ENCODE results near the gene TKT. TPM values are rescaled to one million over a fixed set of nuclear protein-coding genes. Genes with fewer than 3 reads are reported as not detected.

The TKT gene
- total and polyA plus RNA-seq, 2 experiments from 2014 or later: 584 to 1,411 TPM

DNA sequence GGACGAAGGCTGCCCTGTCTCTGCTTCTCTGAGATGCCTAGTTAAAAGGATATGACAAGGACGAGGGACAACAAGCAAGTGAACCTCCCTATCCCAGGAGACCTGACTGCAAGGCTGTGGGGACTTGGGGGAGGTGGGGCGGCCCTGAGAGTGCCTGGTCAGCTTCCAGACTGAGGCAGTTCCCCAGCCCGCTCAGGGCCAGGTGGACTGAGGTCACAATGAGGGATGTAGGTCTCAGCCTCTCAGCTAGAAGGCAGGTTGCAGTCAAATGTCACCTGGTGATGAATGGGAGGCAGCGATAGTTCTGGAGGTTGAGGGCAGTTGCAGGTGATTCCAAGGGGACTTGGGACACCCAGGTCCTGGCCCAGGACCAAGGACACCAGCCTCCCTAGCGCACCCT is 30.6 kb downstream of the TKT start:
- H4K20me1 ChIP-seq (replicated peaks; ENCODE audit: insufficient read depth): peaks cover 43% of the 10 kb centered on the region
- H3K9me2 ChIP-seq (ENCODE audit: insufficient read depth): no peaks in the 10 kb centered on the region
- peaks cover 40% of the 10 kb centered on the region for H3K27me3 Mint-ChIP-seq (ENCODE audit: insufficient read depth, low read depth, poor library complexity)
- no peaks in the 10 kb centered on the region for H3K79me2 ChIP-seq (replicated peaks; ENCODE audit: insufficient read depth)
- H3K4me1 ChIP-seq (ENCODE audit: insufficient read depth): no peaks in the 10 kb centered on the region
- DNase-seq (ENCODE audit: low spot score): no peak
- H3F3A ChIP-seq (replicated peaks; ENCODE audit: low read depth): peaks cover 89% of the 10 kb centered on the region
- H3K4me3 ChIP-seq: no peak overlapping the region
- no peak overlapping the region for H3K27ac ChIP-seq (ENCODE audit: low read depth)
- peaks cover 87% of the 10 kb centered on the region for H3K36me3 Mint-ChIP-seq (ENCODE audit: low read depth)
- H3K4me3 Mint-ChIP-seq: no peak overlapping the region
- H2AFZ ChIP-seq: no peak overlapping the region
- TF ChIP-seq EZH2phosphoT487 (IDR thresholded peaks at IDR 0.05; ENCODE audit: unreplicated experiment): no peak
- TF ChIP-seq ZNF114 (CRISPR knock-in tag; IDR thresholded peaks at IDR 0.05): no peak
- TF ChIP-seq, protein P1, sequence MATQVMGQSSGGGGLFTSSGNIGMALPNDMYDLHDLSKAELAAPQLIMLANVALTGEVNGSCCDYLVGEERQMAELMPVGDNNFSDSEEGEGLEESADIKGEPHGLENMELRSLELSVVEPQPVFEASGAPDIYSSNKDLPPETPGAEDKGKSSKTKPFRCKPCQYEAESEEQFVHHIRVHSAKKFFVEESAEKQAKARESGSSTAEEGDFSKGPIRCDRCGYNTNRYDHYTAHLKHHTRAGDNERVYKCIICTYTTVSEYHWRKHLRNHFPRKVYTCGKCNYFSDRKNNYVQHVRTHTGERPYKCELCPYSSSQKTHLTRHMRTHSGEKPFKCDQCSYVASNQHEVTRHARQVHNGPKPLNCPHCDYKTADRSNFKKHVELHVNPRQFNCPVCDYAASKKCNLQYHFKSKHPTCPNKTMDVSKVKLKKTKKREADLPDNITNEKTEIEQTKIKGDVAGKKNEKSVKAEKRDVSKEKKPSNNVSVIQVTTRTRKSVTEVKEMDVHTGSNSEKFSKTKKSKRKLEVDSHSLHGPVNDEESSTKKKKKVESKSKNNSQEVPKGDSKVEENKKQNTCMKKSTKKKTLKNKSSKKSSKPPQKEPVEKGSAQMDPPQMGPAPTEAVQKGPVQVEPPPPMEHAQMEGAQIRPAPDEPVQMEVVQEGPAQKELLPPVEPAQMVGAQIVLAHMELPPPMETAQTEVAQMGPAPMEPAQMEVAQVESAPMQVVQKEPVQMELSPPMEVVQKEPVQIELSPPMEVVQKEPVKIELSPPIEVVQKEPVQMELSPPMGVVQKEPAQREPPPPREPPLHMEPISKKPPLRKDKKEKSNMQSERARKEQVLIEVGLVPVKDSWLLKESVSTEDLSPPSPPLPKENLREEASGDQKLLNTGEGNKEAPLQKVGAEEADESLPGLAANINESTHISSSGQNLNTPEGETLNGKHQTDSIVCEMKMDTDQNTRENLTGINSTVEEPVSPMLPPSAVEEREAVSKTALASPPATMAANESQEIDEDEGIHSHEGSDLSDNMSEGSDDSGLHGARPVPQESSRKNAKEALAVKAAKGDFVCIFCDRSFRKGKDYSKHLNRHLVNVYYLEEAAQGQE (IDR thresholded peaks at IDR 0.05; ENCODE audit: unreplicated experiment): no peak
- no peak for TF ChIP-seq ZNF331 (CRISPR knock-in tag; IDR thresholded peaks at IDR 0.05; ENCODE audit: low read depth)
- no peak overlapping the region for H3K27ac Mint-ChIP-seq
- no peak overlapping the region for H3K4me2 ChIP-seq
- peaks cover 10% of the 10 kb centered on the region for H3K4me1 Mint-ChIP-seq
- H3K36me3 ChIP-seq (ENCODE audit: insufficient read depth): peaks cover 46% of the 10 kb centered on the region
- no peaks in the 10 kb centered on the region for H3K27me3 ChIP-seq (ENCODE audit: insufficient read depth)
- H3K9me3 Mint-ChIP-seq: 0 out of 3 replicates have a peak, but pooled peaks cover 3% of the 10 kb centered on the region
- no peak for ATAC-seq

DNA sequence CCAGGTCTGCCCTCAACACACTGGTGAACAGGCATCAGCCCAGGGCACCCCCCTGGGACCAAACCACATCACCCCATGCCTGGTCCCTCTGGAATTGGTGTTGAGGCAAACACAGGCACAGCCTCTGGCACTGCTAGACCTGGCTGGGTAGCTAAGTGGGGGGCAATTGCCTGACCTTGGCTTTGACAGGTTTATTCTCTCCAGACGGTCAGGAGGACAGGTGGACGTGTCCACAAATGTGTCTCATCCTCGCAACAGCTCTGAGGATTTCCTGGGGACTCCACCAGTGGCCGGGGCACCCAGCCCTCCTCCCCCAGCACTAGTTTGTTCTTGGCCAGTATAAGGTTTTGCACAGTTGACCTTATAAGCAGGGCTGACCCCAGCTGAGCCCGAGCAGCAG is 31.3 kb downstream of the TKT start:
- Histone ChIP-seq H3K36me3 (ENCODE audit: insufficient read depth) (peaks cover 43% of the 10 kb centered on the region), H3K9me2 (ENCODE audit: insufficient read depth) (no peaks in the 10 kb centered on the region), H3K4me1 (ENCODE audit: insufficient read depth) (no peaks in the 10 kb centered on the region), H3K27ac (ENCODE audit: low read depth) (peak overlapping the region; percentile 45; the same call in 1 of the 2 replicates), H3K4me2 (no peak overlapping the region), H3K4me3 (no peak overlapping the region), H3K79me2 (replicated peaks; ENCODE audit: insufficient read depth) (no peaks in the 10 kb centered on the region), H2AFZ (no peak overlapping the region), H4K20me1 (replicated peaks; ENCODE audit: insufficient read depth) (peaks cover 43% of the 10 kb centered on the region), H3F3A (replicated peaks; ENCODE audit: low read depth) (peaks cover 83% of the 10 kb centered on the region), H3K27me3 (ENCODE audit: insufficient read depth) (no peaks in the 10 kb centered on the region)
- H3K4me1 Mint-ChIP-seq: peaks cover 10% of the 10 kb centered on the region
- H3K27ac Mint-ChIP-seq: no peak overlapping the region
- H3K36me3 Mint-ChIP-seq (ENCODE audit: low read depth): peaks cover 81% of the 10 kb centered on the region
- no peak for DNase-seq (ENCODE audit: low spot score)
- H3K9me3 Mint-ChIP-seq: 0 out of 3 replicates have a peak, but pooled peaks cover 3% of the 10 kb centered on the region
- peaks cover 44% of the 10 kb centered on the region for H3K27me3 Mint-ChIP-seq (ENCODE audit: insufficient read depth, low read depth, poor library complexity)
- ATAC-seq: no peak
- no peak overlapping the region for H3K4me3 Mint-ChIP-seq
- TF ChIP-seq, protein P2, sequence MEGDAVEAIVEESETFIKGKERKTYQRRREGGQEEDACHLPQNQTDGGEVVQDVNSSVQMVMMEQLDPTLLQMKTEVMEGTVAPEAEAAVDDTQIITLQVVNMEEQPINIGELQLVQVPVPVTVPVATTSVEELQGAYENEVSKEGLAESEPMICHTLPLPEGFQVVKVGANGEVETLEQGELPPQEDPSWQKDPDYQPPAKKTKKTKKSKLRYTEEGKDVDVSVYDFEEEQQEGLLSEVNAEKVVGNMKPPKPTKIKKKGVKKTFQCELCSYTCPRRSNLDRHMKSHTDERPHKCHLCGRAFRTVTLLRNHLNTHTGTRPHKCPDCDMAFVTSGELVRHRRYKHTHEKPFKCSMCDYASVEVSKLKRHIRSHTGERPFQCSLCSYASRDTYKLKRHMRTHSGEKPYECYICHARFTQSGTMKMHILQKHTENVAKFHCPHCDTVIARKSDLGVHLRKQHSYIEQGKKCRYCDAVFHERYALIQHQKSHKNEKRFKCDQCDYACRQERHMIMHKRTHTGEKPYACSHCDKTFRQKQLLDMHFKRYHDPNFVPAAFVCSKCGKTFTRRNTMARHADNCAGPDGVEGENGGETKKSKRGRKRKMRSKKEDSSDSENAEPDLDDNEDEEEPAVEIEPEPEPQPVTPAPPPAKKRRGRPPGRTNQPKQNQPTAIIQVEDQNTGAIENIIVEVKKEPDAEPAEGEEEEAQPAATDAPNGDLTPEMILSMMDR (conservative IDR thresholded peaks at IDR 0.05; ENCODE audit: low read depth in 2 of 2): no peak
- TF ChIP-seq EZH2 (IDR thresholded peaks at IDR 0.05; ENCODE audit: low read depth, unreplicated experiment) (no peak), NANOG (IDR thresholded peaks at IDR 0.05; ENCODE audit: borderline replicate concordance) (no peak), JUNB (IDR thresholded peaks at IDR 0.05; ENCODE audit: unreplicated experiment) (no peak)
- TF ChIP-seq, protein P3, sequence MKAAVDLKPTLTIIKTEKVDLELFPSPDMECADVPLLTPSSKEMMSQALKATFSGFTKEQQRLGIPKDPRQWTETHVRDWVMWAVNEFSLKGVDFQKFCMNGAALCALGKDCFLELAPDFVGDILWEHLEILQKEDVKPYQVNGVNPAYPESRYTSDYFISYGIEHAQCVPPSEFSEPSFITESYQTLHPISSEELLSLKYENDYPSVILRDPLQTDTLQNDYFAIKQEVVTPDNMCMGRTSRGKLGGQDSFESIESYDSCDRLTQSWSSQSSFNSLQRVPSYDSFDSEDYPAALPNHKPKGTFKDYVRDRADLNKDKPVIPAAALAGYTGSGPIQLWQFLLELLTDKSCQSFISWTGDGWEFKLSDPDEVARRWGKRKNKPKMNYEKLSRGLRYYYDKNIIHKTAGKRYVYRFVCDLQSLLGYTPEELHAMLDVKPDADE (IDR thresholded peaks at IDR 0.05): no peak
- TF ChIP-seq, protein P4, sequence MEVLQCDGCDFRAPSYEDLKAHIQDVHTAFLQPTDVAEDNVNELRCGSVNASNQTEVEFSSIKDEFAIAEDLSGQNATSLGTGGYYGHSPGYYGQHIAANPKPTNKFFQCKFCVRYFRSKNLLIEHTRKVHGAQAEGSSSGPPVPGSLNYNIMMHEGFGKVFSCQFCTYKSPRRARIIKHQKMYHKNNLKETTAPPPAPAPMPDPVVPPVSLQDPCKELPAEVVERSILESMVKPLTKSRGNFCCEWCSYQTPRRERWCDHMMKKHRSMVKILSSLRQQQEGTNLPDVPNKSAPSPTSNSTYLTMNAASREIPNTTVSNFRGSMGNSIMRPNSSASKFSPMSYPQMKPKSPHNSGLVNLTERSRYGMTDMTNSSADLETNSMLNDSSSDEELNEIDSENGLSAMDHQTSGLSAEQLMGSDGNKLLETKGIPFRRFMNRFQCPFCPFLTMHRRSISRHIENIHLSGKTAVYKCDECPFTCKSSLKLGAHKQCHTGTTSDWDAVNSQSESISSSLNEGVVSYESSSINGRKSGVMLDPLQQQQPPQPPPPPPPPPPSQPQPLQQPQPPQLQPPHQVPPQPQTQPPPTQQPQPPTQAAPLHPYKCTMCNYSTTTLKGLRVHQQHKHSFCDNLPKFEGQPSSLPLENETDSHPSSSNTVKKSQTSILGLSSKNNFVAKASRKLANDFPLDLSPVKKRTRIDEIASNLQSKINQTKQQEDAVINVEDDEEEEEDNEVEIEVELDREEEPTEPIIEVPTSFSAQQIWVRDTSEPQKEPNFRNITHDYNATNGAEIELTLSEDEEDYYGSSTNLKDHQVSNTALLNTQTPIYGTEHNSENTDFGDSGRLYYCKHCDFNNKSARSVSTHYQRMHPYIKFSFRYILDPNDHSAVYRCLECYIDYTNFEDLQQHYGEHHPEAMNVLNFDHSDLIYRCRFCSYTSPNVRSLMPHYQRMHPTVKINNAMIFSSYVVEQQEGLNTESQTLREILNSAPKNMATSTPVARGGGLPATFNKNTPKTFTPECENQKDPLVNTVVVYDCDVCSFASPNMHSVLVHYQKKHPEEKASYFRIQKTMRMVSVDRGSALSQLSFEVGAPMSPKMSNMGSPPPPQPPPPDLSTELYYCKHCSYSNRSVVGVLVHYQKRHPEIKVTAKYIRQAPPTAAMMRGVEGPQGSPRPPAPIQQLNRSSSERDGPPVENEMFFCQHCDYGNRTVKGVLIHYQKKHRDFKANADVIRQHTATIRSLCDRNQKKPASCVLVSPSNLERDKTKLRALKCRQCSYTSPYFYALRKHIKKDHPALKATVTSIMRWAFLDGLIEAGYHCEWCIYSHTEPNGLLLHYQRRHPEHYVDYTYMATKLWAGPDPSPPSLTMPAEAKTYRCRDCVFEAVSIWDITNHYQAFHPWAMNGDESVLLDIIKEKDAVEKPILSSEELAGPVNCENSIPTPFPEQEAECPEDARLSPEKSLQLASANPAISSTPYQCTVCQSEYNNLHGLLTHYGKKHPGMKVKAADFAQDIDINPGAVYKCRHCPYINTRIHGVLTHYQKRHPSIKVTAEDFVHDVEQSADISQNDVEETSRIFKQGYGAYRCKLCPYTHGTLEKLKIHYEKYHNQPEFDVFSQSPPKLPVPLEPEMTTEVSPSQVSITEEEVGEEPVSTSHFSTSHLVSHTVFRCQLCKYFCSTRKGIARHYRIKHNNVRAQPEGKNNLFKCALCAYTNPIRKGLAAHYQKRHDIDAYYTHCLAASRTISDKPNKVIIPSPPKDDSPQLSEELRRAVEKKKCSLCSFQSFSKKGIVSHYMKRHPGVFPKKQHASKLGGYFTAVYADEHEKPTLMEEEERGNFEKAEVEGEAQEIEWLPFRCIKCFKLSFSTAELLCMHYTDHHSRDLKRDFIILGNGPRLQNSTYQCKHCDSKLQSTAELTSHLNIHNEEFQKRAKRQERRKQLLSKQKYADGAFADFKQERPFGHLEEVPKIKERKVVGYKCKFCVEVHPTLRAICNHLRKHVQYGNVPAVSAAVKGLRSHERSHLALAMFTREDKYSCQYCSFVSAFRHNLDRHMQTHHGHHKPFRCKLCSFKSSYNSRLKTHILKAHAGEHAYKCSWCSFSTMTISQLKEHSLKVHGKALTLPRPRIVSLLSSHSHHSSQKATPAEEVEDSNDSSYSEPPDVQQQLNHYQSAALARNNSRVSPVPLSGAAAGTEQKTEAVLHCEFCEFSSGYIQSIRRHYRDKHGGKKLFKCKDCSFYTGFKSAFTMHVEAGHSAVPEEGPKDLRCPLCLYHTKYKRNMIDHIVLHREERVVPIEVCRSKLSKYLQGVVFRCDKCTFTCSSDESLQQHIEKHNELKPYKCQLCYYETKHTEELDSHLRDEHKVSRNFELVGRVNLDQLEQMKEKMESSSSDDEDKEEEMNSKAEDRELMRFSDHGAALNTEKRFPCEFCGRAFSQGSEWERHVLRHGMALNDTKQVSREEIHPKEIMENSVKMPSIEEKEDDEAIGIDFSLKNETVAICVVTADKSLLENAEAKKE (CRISPR knock-in tag; IDR thresholded peaks at IDR 0.05): no peak
